WERI-Rb-1 (cell line): ENCODE results near the gene ZNF592.

Experiments used
- DNase-seq: peaks from one replicate; pipeline ENCODE4 v3.0.0-alpha.2; 2020
- H3K27ac ChIP-seq: fragments of 250-450 bp; sonication (Bioruptor Pico); 2 replicates; pipeline ENCODE4 v1.5.1; 2020; ENCODE audit warnings: mild to moderate bottlenecking, moderate library complexity
- H3K27me3 ChIP-seq: fragments of 250-450 bp; sonication (Bioruptor Pico); 2 replicates; pipeline ENCODE4 v1.5.1; 2021; ENCODE audit warnings: mild to moderate bottlenecking, low read depth, moderate library complexity; ENCODE audit not compliant: insufficient read depth, severe bottlenecking
- H3K36me3 ChIP-seq: fragments of 250-450 bp; sonication (Bioruptor Pico); 2 replicates; pipeline ENCODE4 v1.5.1; 2020; ENCODE audit warnings: mild to moderate bottlenecking, moderate library complexity
- H3K4me3 ChIP-seq: 2 replicates; pipeline ENCODE4 v1.5.1; 2011; ENCODE audit warnings: low read depth, mild to moderate bottlenecking, control low read depth, low read length
- H3K9me3 ChIP-seq: fragments of 250-450 bp; sonication (Bioruptor Pico); 2 replicates; pipeline ENCODE4 v1.5.1; 2021; ENCODE audit warnings: mild to moderate bottlenecking, moderate library complexity; ENCODE audit not compliant: severe bottlenecking
- TF ChIP-seq, protein P1 (sequence below): IDR thresholded peaks from 2 replicates; pipeline ENCODE4 v1.5.1; 2011; ENCODE audit warnings: low read depth, mild to moderate bottlenecking, control low read depth, inconsistent platforms, low read length

ZNF592 gene, protein sequence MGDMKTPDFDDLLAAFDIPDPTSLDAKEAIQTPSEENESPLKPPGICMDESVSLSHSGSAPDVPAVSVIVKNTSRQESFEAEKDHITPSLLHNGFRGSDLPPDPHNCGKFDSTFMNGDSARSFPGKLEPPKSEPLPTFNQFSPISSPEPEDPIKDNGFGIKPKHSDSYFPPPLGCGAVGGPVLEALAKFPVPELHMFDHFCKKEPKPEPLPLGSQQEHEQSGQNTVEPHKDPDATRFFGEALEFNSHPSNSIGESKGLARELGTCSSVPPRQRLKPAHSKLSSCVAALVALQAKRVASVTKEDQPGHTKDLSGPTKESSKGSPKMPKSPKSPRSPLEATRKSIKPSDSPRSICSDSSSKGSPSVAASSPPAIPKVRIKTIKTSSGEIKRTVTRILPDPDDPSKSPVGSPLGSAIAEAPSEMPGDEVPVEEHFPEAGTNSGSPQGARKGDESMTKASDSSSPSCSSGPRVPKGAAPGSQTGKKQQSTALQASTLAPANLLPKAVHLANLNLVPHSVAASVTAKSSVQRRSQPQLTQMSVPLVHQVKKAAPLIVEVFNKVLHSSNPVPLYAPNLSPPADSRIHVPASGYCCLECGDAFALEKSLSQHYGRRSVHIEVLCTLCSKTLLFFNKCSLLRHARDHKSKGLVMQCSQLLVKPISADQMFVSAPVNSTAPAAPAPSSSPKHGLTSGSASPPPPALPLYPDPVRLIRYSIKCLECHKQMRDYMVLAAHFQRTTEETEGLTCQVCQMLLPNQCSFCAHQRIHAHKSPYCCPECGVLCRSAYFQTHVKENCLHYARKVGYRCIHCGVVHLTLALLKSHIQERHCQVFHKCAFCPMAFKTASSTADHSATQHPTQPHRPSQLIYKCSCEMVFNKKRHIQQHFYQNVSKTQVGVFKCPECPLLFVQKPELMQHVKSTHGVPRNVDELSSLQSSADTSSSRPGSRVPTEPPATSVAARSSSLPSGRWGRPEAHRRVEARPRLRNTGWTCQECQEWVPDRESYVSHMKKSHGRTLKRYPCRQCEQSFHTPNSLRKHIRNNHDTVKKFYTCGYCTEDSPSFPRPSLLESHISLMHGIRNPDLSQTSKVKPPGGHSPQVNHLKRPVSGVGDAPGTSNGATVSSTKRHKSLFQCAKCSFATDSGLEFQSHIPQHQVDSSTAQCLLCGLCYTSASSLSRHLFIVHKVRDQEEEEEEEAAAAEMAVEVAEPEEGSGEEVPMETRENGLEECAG (N-terminal part only)

DNA sequence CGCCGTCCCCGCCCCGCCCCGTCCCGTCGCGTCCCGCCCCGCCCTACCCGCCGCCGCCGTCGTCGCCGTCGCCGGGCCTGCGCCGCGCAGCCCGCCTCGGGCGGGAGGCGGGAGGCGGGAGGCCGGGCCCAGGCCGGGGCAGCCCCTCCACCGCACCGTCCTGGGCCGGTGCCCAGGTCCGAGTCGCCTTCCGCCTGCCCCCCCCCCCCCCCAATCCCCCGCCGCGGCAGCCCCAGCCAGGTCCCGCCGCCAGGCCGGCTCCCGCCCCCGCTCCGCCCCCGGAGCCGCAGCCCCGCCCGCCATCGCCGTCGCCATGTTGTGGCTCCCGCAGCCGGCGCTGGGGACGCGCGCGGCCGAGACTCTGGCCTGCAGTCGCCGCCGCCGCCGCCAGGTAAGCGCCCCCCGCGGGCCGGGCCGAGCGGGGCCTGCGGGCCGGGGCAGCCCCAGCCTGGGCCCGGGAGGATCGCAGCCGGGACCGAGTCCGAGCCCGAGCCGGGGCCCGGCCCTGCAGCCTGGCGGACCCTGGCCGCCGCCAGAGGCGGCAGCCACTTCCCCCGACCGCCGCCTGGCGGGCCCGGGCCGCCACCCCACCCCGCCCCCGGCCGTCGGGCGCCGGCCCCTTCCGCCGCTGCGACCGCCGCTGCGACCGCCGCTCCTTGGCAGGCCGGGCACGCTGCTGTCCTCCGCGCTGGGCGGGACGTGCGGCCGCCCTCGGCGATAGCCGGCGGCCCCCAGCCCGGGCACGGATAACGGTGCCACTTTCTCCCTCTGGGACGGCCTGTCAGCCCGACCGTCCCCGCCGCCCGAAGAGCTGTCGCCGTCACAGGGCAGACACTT is at the start of gene ZNF592:
ZNF592 (plus strand) TSS at position 319 of the 837 bp plus-strand sequence. CDS start 34,084 bp downstream, outside the sequence.
- H3K4me3 ChIP-seq: peak within 1 kb of the TSS; percentile 86
- H3K27ac ChIP-seq: peak within 1 kb of the TSS; percentile 99
- no peaks in the 10 kb centered on the region for H3K9me3 ChIP-seq
- DNase-seq: peak; percentile 76
- no peaks in the 10 kb centered on the region for H3K27me3 ChIP-seq
- TF ChIP-seq, protein P1, sequence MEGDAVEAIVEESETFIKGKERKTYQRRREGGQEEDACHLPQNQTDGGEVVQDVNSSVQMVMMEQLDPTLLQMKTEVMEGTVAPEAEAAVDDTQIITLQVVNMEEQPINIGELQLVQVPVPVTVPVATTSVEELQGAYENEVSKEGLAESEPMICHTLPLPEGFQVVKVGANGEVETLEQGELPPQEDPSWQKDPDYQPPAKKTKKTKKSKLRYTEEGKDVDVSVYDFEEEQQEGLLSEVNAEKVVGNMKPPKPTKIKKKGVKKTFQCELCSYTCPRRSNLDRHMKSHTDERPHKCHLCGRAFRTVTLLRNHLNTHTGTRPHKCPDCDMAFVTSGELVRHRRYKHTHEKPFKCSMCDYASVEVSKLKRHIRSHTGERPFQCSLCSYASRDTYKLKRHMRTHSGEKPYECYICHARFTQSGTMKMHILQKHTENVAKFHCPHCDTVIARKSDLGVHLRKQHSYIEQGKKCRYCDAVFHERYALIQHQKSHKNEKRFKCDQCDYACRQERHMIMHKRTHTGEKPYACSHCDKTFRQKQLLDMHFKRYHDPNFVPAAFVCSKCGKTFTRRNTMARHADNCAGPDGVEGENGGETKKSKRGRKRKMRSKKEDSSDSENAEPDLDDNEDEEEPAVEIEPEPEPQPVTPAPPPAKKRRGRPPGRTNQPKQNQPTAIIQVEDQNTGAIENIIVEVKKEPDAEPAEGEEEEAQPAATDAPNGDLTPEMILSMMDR: no peak
- H3K36me3 ChIP-seq: peaks cover 19% of the 10 kb centered on the region

DNA sequence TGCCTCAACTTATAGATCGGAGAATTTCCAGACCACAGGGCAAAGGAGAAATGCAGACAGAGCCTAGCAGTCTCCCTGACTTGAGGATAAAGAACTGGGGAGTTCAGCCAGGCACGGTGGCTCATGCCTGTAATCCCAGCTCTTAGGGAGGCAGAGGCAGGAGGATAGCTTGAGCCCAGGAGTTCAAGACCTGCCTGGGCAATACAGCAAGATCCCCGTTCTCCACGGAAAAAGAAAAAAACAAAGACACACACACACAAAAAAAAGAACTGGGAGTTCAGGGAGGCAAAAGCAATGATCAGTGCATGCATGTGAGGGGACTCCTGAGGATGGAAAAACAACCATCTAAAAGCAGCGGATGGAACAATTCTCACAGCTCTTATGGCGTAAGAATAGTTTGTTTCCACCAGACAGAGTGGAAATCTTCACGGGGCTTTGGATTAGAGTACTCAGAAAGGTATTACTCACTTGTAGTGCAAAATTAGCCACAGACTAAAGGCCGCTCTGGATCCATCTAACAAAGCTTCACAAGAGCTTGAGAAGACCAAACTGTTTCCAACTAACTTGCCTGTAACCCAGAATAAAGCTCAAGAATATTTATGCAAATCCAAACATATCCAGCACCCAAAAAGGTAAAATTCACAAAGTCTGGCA is 48.7 kb upstream of the ZNF592 start:
- TF ChIP-seq, protein P1: no peak

DNA sequence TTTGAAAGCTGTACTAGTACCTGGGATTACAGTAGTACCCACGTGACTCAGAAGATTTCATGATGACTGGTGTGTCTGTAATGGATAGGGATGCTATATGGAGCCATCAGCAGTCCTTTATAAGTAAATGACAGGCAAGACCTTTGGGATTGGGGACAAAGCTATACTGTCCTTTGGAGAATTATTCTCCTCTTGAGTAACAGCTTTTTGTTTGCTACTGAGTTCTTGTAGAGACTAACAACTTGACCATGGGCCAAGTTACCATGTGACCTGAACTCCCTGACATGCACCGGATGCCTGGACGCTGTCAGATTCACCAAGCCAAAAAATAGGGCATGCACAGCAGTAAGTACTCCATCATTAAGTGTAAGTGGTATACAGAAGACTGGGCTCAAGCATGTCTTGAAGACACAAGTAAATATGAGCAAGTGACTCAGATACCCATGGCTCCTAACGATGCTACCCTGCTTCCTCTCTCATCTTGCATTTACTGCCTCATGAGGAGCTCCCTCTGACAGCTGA is 45.4 kb upstream of the ZNF592 start:
- no peak for DNase-seq
- Histone ChIP-seq H3K4me3 (no peak overlapping the region), H3K27me3 (no peaks in the 10 kb centered on the region), H3K36me3 (peaks cover 15% of the 10 kb centered on the region), H3K9me3 (no peaks in the 10 kb centered on the region), H3K27ac (no peak overlapping the region)
- TF ChIP-seq, protein P1: no peak

More for the DNA sequence above, 48.7 kb upstream of the ZNF592 start:
- Histone ChIP-seq H3K27ac (no peak overlapping the region), H3K4me3 (no peak overlapping the region), H3K27me3 (no peaks in the 10 kb centered on the region), H3K9me3 (no peaks in the 10 kb centered on the region), H3K36me3 (peaks cover 5% of the 10 kb centered on the region; the same call in 1 of the 2 replicates)
- DNase-seq: no peak

DNA sequence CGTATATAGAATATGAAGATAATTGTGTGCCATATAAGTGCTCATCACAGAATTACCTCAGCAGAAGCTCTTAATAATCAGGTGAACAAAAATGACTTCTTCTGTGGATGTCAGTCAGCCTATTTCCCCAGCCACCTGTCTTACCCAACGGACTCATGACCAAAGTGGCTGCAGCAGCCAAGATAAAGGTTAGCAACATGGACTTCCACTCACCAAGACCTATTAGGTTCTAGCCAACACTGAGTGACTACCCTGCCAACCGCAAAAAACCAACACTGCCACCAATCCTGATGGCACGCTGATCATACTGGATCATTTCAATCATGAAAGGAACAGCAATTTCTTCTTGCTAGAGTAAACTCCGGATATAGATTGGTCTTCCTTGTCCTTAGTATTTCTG is 44.6 kb upstream of the ZNF592 start:
- Histone ChIP-seq H3K36me3 (peaks cover 15% of the 10 kb centered on the region), H3K9me3 (no peaks in the 10 kb centered on the region), H3K27ac (no peak overlapping the region), H3K4me3 (no peak overlapping the region), H3K27me3 (no peaks in the 10 kb centered on the region)
- TF ChIP-seq, protein P1: no peak
- DNase-seq: no peak
